ENCODE measurements around the gene MAML2. TPM values are rescaled to one million over a fixed set of nuclear protein-coding genes. Genes with fewer than 3 reads are reported as not detected.

The MAML2 gene
- total and polyA plus RNA-seq, 2 experiments from 2014 or later, result 2.0 to 7.1 TPM

DNA sequence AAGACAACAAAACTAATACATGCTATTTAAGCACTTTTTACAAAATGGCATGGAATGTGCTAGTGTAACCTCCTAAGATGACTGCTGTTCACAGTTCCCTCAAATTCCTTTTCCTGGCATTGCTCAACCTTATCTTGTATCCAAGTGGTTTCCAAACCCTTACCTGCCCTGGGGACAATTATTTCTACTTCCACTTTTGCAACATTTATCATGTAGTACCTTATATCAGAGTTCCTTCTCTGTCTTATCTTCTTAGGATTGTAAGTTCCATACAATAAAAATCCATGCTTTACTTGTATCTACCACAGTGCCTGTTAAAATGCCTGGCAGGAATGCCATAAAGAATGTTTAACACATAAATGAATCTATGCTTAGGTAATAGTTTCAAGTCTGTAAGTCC lies 309.9 kb downstream of the MAML2 start (continued):
- TF ChIP-seq, protein P1, sequence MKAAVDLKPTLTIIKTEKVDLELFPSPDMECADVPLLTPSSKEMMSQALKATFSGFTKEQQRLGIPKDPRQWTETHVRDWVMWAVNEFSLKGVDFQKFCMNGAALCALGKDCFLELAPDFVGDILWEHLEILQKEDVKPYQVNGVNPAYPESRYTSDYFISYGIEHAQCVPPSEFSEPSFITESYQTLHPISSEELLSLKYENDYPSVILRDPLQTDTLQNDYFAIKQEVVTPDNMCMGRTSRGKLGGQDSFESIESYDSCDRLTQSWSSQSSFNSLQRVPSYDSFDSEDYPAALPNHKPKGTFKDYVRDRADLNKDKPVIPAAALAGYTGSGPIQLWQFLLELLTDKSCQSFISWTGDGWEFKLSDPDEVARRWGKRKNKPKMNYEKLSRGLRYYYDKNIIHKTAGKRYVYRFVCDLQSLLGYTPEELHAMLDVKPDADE (IDR thresholded peaks at IDR 0.05), result no peak
- TF ChIP-seq POLR2AphosphoS5 (IDR thresholded peaks at IDR 0.05; ENCODE audit: low read depth) (no peak), STAT1 (IDR thresholded peaks at IDR 0.05; ENCODE audit: unreplicated experiment) (no peak), ZNF331 (CRISPR knock-in tag; IDR thresholded peaks at IDR 0.05; ENCODE audit: low read depth) (no peak)

DNA sequence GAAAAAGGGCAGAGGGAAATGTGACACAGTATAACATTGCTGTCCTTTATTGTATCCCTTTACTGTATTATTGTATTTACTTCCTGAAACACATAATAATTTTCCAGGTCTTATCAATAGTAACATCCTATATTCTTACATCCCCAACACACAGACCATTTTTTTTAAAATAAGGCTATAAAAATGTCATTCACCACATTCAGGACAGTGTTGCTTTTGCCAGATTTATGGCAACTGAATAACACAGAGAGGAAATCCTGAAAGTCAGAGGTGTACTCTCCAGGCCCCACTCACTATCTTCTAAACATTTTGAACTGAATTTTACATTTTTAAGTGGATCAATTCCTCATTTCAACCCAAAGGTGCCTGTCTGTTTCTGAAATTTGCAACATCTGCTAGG lies 314.2 kb downstream of the MAML2 start:
- Histone ChIP-seq H4K20me1 (replicated peaks; ENCODE audit: insufficient read depth) (no peaks in the 10 kb centered on the region), H2AFZ (no peak overlapping the region), H3K36me3 (ENCODE audit: insufficient read depth) (no peaks in the 10 kb centered on the region), H3F3A (replicated peaks; ENCODE audit: low read depth) (no peaks in the 10 kb centered on the region), H3K79me2 (replicated peaks; ENCODE audit: insufficient read depth) (no peaks in the 10 kb centered on the region), H3K27me3 (ENCODE audit: insufficient read depth) (no peaks in the 10 kb centered on the region), H3K9me2 (ENCODE audit: insufficient read depth) (no peaks in the 10 kb centered on the region), H3K4me1 (ENCODE audit: insufficient read depth) (no peaks in the 10 kb centered on the region), H3K4me2 (no peak overlapping the region), H3K4me3 (no peak overlapping the region), H3K27ac (ENCODE audit: low read depth) (no peak overlapping the region)
- Mint-ChIP-seq H3K36me3 (ENCODE audit: low read depth) (no peaks in the 10 kb centered on the region), H3K9me3 (no peaks in the 10 kb centered on the region), H3K27me3 (ENCODE audit: insufficient read depth, low read depth, poor library complexity) (no peaks in the 10 kb centered on the region), H3K4me3 (no peak overlapping the region), H3K4me1 (no peaks in the 10 kb centered on the region; the same call in 2 of the 3 replicates), H3K27ac (no peak overlapping the region)
- no peak for DNase-seq (ENCODE audit: low spot score)
- ATAC-seq, result no peak
- TF ChIP-seq JUNB (IDR thresholded peaks at IDR 0.05; ENCODE audit: unreplicated experiment), result no peak
- TF ChIP-seq CREB1 (CRISPR knock-in tag; IDR thresholded peaks at IDR 0.05; ENCODE audit: low read depth), result no peak
- TF ChIP-seq, protein P2, sequence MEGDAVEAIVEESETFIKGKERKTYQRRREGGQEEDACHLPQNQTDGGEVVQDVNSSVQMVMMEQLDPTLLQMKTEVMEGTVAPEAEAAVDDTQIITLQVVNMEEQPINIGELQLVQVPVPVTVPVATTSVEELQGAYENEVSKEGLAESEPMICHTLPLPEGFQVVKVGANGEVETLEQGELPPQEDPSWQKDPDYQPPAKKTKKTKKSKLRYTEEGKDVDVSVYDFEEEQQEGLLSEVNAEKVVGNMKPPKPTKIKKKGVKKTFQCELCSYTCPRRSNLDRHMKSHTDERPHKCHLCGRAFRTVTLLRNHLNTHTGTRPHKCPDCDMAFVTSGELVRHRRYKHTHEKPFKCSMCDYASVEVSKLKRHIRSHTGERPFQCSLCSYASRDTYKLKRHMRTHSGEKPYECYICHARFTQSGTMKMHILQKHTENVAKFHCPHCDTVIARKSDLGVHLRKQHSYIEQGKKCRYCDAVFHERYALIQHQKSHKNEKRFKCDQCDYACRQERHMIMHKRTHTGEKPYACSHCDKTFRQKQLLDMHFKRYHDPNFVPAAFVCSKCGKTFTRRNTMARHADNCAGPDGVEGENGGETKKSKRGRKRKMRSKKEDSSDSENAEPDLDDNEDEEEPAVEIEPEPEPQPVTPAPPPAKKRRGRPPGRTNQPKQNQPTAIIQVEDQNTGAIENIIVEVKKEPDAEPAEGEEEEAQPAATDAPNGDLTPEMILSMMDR (conservative IDR thresholded peaks at IDR 0.05; ENCODE audit: low read depth in 2 of 2), result no peak
- TF ChIP-seq POLR2AphosphoS5 (IDR thresholded peaks at IDR 0.05; ENCODE audit: low read depth), result no peak
- no peak for TF ChIP-seq ZNF114 (CRISPR knock-in tag; IDR thresholded peaks at IDR 0.05)
- TF ChIP-seq, protein P3, sequence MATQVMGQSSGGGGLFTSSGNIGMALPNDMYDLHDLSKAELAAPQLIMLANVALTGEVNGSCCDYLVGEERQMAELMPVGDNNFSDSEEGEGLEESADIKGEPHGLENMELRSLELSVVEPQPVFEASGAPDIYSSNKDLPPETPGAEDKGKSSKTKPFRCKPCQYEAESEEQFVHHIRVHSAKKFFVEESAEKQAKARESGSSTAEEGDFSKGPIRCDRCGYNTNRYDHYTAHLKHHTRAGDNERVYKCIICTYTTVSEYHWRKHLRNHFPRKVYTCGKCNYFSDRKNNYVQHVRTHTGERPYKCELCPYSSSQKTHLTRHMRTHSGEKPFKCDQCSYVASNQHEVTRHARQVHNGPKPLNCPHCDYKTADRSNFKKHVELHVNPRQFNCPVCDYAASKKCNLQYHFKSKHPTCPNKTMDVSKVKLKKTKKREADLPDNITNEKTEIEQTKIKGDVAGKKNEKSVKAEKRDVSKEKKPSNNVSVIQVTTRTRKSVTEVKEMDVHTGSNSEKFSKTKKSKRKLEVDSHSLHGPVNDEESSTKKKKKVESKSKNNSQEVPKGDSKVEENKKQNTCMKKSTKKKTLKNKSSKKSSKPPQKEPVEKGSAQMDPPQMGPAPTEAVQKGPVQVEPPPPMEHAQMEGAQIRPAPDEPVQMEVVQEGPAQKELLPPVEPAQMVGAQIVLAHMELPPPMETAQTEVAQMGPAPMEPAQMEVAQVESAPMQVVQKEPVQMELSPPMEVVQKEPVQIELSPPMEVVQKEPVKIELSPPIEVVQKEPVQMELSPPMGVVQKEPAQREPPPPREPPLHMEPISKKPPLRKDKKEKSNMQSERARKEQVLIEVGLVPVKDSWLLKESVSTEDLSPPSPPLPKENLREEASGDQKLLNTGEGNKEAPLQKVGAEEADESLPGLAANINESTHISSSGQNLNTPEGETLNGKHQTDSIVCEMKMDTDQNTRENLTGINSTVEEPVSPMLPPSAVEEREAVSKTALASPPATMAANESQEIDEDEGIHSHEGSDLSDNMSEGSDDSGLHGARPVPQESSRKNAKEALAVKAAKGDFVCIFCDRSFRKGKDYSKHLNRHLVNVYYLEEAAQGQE (IDR thresholded peaks at IDR 0.05; ENCODE audit: unreplicated experiment), result no peak
- TF ChIP-seq, protein P4, sequence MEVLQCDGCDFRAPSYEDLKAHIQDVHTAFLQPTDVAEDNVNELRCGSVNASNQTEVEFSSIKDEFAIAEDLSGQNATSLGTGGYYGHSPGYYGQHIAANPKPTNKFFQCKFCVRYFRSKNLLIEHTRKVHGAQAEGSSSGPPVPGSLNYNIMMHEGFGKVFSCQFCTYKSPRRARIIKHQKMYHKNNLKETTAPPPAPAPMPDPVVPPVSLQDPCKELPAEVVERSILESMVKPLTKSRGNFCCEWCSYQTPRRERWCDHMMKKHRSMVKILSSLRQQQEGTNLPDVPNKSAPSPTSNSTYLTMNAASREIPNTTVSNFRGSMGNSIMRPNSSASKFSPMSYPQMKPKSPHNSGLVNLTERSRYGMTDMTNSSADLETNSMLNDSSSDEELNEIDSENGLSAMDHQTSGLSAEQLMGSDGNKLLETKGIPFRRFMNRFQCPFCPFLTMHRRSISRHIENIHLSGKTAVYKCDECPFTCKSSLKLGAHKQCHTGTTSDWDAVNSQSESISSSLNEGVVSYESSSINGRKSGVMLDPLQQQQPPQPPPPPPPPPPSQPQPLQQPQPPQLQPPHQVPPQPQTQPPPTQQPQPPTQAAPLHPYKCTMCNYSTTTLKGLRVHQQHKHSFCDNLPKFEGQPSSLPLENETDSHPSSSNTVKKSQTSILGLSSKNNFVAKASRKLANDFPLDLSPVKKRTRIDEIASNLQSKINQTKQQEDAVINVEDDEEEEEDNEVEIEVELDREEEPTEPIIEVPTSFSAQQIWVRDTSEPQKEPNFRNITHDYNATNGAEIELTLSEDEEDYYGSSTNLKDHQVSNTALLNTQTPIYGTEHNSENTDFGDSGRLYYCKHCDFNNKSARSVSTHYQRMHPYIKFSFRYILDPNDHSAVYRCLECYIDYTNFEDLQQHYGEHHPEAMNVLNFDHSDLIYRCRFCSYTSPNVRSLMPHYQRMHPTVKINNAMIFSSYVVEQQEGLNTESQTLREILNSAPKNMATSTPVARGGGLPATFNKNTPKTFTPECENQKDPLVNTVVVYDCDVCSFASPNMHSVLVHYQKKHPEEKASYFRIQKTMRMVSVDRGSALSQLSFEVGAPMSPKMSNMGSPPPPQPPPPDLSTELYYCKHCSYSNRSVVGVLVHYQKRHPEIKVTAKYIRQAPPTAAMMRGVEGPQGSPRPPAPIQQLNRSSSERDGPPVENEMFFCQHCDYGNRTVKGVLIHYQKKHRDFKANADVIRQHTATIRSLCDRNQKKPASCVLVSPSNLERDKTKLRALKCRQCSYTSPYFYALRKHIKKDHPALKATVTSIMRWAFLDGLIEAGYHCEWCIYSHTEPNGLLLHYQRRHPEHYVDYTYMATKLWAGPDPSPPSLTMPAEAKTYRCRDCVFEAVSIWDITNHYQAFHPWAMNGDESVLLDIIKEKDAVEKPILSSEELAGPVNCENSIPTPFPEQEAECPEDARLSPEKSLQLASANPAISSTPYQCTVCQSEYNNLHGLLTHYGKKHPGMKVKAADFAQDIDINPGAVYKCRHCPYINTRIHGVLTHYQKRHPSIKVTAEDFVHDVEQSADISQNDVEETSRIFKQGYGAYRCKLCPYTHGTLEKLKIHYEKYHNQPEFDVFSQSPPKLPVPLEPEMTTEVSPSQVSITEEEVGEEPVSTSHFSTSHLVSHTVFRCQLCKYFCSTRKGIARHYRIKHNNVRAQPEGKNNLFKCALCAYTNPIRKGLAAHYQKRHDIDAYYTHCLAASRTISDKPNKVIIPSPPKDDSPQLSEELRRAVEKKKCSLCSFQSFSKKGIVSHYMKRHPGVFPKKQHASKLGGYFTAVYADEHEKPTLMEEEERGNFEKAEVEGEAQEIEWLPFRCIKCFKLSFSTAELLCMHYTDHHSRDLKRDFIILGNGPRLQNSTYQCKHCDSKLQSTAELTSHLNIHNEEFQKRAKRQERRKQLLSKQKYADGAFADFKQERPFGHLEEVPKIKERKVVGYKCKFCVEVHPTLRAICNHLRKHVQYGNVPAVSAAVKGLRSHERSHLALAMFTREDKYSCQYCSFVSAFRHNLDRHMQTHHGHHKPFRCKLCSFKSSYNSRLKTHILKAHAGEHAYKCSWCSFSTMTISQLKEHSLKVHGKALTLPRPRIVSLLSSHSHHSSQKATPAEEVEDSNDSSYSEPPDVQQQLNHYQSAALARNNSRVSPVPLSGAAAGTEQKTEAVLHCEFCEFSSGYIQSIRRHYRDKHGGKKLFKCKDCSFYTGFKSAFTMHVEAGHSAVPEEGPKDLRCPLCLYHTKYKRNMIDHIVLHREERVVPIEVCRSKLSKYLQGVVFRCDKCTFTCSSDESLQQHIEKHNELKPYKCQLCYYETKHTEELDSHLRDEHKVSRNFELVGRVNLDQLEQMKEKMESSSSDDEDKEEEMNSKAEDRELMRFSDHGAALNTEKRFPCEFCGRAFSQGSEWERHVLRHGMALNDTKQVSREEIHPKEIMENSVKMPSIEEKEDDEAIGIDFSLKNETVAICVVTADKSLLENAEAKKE (CRISPR knock-in tag; IDR thresholded peaks at IDR 0.05), result no peak
- no peak for TF ChIP-seq EZH2 (IDR thresholded peaks at IDR 0.05; ENCODE audit: low read depth, unreplicated experiment)

All from GM23338 (cell line).